ENCODE measurements around the gene RETREG2. TPM values are rescaled to one million over a fixed set of nuclear protein-coding genes. Genes with fewer than 3 reads are reported as not detected.

The RETREG2 gene
- total RNA-seq, 1 donor from 2014 or later: 34.4 TPM

DNA sequence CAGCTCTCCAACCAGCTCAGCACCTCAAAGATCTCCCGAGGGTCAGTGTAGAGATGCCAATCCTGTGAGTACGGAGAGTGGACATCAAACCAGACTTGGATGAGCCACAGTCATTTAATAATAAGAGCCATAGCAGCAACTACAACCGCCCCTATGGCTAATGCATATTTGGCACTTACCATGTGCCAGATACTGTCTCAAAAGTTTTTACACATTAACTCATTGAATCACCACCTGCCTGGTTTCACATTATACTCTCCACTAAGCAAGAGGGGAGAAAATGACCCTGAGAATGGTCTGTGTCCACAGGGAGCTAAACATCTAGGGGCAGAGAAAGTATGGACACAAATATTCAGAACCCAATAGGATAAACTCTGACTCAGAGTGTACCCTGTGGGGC is 3.9 kb upstream of the RETREG2 start:
- DNase-seq (ENCODE audit: low read depth): no peak
- H3K4me3 ChIP-seq (ENCODE audit: low read depth, low read length): peak overlapping the region; percentile 40

DNA sequence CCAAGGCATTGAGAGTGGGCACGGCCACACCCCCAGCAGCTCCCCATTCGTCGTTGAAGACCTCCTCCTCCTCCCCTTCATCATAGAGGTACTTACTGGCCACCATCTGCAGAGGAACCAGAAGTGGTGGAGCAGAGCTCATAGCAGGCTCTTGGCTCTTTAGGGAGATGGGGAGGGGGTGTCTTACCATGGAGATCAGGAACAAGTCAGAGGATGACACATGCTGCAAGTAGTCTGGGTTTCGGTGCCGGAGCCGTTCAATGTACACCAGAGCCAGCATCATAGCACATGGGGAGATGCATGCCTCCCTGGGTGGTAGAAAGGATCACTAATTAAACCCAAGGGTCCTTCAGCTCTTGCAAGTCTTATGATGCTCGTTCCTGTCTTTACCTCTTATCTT is 3.3 kb upstream of the RETREG2 start:
- H3K4me3 ChIP-seq (ENCODE audit: low read depth, low read length): peak overlapping the region; percentile 40
- DNase-seq (ENCODE audit: low read depth): no peak
- TF ChIP-seq, protein P1, sequence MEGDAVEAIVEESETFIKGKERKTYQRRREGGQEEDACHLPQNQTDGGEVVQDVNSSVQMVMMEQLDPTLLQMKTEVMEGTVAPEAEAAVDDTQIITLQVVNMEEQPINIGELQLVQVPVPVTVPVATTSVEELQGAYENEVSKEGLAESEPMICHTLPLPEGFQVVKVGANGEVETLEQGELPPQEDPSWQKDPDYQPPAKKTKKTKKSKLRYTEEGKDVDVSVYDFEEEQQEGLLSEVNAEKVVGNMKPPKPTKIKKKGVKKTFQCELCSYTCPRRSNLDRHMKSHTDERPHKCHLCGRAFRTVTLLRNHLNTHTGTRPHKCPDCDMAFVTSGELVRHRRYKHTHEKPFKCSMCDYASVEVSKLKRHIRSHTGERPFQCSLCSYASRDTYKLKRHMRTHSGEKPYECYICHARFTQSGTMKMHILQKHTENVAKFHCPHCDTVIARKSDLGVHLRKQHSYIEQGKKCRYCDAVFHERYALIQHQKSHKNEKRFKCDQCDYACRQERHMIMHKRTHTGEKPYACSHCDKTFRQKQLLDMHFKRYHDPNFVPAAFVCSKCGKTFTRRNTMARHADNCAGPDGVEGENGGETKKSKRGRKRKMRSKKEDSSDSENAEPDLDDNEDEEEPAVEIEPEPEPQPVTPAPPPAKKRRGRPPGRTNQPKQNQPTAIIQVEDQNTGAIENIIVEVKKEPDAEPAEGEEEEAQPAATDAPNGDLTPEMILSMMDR (conservative IDR thresholded peaks at IDR 0.05; ENCODE audit: low read depth, low read length): no peak

More for the DNA sequence above, 3.9 kb upstream of the RETREG2 start:
- TF ChIP-seq, protein P1 (conservative IDR thresholded peaks at IDR 0.05; ENCODE audit: low read depth, low read length): no peak

DNA sequence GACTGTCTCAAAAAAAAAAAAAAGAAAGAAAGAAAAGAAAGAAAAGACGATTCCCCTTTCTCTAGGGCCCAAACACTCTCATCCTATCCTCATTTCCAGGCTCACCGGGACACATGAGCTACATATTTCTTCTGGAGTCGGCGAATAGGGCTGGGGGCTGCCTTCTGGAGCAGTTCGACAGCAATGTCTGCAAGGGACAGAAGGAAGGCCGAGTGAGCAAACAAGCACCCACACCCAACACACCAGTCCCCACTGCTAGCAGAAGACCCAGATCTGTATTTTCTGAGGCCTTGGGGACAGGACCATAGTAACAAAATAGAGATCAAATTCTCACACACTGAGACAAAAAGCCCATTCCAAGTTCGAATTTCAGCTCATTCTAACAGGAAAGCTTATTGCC is 2.6 kb upstream of the RETREG2 start:
- TF ChIP-seq, protein P1 (conservative IDR thresholded peaks at IDR 0.05; ENCODE audit: low read depth, low read length): no peak
- DNase-seq (ENCODE audit: low read depth): no peak
- peak overlapping the region; percentile 92 for H3K4me3 ChIP-seq (ENCODE audit: low read depth, low read length)

DNA sequence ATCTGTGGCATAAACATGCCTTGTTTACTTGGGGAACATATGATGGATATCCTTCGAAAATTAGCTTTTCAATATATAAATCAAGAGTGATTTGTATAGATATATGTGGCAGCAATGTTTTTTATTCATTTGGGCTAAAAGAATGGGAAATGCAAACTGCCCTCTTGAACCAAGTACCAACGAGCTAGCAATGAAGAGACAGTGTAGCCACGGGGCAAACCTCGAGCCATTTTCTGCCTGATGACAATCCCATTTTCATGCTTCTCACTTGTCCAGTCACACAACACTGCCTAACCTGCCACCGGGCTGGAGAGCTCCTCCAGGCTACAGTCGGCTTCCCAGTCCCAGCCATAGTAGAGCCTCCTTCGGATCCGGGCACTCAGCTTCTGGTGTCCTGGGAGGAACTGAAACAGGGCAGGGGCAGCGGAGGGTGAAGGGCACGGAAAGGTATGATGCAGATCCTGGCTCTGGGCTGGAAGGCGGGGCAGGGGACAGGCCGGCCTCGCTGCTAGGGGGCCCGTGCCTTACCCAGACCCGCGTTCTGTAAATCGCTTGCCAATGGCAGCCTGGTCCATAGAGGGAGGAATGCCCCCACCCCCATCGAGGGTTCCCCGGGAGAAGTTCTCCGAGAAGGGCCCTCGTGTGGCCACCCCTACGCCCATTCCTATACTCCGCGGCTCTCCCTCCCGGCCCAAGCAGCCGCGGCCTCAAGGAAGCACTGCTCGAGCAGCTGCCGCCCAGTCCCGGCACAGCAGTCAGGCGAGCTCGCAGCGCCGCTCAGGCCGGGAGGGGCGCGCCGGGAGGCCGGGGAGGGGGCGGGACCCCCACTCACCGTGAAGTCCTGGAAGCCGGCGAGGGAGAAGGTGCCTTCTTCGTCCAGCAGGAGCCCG is 1.9 kb upstream of the RETREG2 start:
- H3K4me3 ChIP-seq (ENCODE audit: low read depth, low read length): peak overlapping the region; percentile 92
- TF ChIP-seq, protein P1 (conservative IDR thresholded peaks at IDR 0.05; ENCODE audit: low read depth, low read length): peak; percentile 27
- no peak for DNase-seq (ENCODE audit: low read depth)

DNA sequence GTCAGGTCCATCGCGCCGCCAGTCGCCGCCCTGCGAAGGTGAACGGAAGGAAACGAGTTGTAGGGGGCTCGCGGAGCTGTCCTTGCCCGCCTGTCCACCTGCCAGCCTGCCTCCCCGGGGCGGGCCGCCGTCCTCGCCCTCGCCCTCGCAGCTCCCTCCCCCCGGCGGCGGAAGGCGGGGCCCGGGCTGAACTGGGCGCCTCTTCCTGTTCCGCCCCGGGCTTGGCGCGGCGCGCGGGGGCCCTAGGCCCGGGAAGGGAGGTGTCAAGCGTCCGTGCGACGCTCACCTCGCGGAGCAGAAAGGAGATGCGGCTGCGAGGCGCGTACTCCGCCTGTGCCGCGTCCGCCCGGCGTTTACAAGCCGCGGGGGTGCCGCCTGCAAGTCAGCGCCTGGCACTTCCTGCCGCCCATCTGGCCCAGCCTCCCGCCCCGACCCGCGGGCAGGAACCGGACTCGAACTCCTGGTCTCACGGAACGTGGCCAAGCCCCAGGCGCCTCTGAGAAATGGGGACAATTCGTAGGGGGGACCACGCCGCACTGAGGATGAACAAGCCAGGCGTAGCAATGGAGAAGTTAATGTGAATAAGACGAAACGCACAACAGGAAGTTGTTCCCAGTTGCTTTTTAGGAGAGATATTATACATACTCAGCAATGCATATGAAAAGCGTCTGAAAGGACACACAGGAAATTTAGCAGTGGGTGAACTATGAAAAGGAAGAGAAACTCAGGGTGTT is 1.1 kb upstream of the RETREG2 start, which contains the start of gene CNPPD1:
Gene CNPPD1, minus strand, starts transcription at position 108 of the 734 bp plus-strand sequence. Its CDS starts 97 bp downstream, at position 11.
- DNase-seq (ENCODE audit: low read depth): no peak
- TF ChIP-seq, protein P1 (conservative IDR thresholded peaks at IDR 0.05; ENCODE audit: low read depth, low read length): no peak
- peak within 1 kb of the TSS; percentile 92 for H3K4me3 ChIP-seq (ENCODE audit: low read depth, low read length)

DNA sequence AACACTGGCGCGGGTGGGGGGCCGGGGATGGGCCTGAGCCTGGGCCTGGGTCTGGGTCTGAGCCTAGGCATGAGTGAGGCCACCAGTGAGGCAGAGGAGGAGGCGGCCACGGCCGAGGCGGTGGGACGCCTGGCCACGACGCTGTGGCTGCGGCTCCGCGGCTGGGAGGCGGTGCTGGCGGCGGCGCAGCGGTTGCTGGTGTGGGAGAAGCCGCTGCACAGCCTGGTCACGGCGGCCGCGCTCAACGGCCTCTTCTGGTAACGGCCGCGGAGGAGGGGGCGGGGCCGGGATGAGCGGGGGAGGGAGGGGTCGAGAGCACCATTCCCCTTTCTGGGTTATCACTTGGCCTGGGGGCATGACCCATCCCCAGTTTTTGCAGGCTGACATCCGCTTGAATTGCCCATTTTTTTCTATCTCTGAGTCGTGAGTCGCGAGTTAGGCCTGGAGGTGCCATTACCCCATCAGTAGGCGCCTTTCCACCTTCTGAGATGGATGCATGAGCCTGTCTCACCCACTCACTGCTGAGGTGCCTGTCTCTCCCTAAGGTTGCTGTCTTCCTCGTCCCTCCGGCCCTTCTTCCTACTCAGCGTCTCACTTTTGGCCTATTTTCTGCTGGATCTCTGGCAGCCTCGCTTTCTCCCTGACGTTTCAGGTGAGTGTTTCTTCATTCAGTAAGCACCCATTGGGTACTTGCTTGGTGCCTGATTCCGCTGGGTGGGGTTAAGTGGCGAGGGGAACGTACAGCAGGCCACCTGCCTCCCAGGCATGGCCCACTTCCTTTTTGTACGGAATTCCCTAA is 501 bp downstream of the RETREG2 start:
- peak overlapping the region; percentile 92 for H3K4me3 ChIP-seq (ENCODE audit: low read depth, low read length)
- no peak for DNase-seq (ENCODE audit: low read depth)

More for the DNA sequence above, 501 bp downstream of the RETREG2 start:
- TF ChIP-seq, protein P1 (conservative IDR thresholded peaks at IDR 0.05; ENCODE audit: low read depth, low read length): no peak

Measured in epithelial cell of proximal tubule (primary cell).